Fibroblast of skin of right quadriceps (primary cell): ENCODE measurements around the gene FAM170B.

Experiments
- DNase-seq: peaks from one replicate; pipeline ENCODE4 v3.0.0-alpha.2; 2013

Gene FAM170B

DNA sequence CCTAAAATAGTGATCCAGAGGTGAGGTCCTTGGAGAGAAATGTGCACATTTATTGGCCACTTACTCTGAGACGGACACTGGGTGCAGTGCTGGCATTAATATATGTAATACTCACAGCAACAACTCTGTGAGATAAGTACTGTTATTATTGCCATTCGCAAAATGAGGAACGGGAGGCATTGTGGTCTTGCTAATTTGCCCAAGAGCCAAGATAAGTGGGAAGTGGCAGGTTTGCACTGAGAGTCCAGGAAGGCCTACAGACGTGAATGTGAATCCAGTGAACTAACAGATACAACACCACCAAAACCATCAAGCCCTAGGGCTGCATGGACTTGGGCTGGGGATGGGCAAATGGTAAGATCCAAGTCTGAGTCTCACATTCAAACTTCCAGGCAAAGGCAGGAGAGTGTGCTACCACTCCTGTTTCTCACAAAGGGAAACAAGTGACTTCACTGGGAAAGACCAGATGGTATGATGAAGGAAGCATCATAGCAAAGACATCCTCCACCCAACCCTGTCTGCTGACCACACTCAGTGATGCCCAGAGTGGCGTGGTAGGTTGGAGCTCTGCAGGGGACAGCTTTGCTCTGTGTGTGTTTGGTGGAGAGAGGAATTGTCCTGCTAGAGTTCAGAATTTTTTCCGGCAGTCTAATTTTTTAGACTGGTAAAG, 35.1 kb upstream of the FAM170B start:
- DNase-seq = no peak

DNA sequence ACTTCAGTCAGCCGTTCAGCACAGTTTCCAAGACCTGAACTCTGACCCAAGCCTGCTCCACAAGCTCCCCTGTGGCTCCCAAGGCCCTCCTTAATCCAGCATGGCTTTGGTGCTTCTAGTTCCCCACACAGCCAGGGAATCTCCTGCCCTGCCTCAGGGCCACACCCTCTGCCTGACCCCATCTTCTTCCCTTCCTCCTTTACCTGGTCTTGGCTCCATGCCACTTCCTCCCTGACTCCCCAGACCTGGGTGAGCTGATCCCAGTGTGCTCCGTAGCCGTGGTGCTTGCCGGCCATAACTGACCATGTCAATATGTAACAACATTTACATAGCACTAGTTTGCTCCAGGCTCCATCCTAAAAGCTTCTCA, 34.3 kb upstream of the FAM170B start:
- DNase-seq = no peak

DNA sequence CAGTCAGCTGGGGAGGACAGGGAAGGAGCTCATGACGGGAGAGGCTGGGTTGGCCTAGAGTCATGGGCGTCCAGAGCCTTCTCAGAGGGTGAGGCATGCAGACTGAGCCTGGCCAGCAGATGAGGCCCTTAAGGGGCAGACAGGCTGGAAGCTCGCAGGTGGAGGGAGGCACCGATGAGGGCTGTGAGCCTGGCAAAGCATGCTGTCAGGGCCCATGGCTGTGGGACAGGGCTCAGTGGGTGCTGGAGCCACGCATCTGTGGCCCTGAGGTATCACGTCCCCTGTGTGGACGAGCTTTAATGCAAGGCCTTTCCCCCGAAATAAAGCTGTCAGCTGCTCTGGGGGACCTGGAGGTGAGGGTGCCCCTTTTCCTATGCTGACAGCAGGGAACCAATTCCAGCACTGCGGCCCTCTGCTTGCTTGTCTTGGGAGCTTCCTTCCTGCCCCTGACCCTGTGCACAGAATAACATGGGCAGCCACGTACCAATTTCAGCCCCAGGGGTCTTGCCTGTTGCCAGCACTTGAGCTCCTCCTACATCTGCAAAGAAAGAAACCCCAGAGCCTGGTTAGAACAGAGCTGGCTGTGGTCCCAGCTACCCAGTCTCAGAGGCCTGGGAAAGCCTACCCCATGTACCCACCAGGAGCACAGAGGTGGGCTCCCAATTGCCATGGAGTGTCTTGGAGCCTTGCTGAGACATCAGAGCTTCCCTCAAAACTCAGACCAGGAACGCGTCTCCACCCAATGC, 33.8 kb upstream of the FAM170B start:
- DNase-seq = no peak

DNA sequence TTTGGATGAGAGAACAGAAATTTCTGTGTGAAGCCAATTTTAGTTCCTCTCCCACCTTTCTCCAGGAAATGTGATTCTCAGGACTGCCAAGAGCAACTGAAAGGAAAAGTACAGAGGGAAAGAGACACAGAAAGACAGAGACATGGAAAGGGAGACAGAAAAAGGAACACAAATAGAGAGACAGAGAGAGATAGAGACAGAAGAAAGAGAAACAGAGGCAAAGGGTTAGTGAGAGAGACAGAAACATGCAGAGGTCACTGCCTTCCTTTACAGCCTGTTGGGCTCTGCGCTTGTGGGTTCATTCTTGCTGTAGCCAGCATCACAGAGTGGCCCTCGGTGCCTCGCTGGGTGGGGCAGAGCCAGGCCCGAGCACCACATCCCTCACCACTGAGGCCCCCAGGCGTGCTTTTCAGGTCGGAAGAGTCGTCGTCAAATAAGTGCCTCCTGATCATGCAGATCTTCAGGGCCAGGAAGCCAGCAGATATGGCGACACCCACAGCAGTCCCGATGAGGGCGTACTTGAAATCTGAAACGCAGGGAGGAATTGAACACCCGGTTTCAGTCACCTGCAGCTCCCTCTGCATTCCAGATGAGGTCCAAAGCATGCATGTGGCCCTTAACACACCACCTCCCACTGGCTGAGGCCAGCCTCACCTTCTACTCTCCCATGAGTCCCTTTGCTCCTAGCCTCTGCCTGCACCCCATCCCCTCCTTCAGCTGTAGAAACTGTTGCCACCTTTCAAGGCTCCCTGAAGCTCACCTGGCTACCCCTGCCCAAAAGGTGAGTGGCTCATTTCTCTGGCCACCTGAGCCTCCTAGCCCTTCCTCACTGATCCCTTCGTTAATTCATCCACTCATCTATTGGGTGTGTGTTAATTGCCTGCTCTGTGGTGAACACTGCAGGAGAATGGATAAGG, 32.9 kb upstream of the FAM170B start:
- DNase-seq = no peak

DNA sequence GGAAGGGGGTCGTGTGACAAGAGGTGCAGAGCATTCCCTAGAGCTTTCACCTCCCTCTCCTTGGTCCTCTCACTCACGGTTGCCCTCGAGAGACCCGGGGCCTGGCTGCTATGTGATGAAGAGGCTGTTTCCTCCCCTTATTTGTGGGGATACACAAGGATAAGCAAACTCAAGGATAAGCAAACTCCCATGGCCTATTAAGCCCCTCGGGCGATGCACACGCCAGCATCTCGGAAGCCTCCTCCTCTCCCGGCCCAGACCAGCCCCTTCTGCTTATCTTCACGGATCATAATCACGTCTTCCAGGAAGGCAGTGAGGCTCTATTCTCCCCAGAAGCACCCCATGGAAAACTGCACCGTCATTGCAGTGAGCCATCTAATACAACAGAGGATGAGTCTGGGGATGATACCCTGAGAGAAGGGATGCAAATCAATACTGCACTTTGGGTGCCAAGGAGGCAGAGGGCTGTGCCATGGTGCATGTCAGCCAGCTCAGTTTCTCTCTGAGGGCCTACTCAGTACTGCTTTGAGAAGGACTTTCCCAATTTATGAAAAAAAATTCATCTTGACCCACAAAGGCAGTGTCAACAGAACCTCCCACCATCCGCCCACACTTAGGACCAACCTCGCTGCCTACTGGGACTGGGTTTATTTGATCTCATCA, 32.1 kb upstream of the FAM170B start:
- no peak for DNase-seq

DNA sequence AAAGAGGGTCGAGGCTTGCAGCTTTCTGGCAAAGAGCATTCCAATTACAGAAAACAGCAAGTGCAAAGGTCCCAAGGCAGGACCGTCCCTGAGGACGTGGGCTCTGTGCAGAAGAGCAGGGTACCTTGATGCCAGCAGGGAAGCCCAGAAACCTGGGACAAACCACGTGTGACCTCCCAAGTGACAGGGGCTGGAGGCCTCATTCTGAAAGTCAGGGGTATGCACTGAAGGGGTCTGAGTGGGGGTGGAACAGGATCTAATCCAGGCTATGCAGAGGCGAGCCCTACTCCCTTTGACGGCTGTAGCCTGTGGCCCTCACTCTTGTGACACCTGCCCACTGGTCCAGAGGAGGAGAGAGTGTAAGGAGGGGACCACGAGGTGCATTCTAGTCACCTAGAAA, 31.4 kb upstream of the FAM170B start:
- DNase-seq = no peak

DNA sequence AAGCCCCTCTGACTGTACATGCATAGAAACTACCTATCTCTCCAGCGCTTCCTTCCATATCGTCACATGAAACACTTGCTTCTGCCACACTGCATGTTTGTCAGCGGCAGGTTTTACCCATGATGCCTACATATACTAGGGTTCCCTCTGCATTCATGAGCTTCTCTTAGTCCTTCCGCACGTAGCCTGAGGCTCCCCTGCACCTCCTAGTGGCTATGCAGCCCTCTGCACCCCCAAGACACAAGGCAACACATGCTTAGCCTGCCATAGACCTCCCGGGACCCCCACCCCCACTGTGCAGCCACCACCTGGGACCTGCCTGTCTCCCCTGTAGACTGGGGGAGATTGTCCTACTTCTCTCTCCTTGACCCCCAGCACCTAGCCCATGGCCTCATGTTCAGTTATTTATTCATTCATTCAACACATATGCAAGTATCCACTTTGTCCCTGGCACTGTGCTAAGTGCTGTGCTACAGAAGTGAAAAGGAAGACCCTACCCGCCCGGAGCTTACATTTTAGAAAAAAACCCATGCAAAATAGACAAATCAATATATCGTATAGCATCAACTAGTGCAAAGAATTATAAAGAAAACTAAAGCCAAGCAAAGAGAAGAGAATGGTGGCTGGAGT, 30.9 kb upstream of the FAM170B start:
- DNase-seq = peak; percentile 37

DNA sequence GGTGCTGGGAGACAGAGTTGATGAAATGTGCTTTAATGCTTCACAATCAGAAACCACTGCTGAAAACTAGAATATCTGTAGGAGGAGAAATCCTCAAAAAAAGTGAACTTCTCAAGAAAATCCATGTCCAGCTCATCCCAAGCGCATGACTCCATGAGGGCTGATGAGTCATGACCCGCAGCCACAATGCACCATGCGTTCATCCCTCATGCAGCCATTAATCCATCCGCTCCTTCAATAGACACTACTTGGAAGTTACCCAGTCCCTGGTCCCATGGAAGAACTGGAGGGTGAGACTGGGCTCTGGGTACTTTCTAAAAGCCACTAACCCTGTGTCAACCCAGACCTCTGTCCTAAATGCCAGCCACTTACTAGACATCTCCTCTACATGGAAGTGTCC, 29.9 kb upstream of the FAM170B start:
- peak; percentile 63 for DNase-seq

DNA sequence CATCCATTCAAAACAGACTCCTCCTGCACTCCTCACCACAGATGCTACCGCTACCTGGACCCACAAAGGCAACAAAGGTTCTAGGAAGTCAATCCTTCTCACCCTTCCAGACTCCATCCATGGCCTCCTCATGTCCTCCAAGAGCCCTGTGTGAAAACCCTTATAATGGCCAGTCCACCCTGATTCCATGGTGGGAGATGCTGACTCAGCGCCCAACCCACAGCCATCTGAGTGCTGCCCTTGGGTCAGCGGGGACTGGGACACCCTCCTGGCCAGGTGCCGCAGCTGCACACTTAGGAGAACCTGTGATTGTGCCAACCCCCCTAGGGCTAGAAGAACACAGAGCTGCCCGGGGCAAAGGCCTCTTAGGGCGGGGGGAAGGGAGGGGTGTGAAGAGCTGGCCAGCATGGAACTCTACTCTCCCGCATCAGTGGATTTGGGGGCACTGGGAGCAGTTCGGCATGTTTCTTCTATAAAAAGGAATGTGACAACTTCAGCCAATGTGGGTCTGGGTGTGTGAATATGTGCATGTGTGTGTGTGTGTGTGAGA, 29.0 kb upstream of the FAM170B start:
- DNase-seq = no peak

DNA sequence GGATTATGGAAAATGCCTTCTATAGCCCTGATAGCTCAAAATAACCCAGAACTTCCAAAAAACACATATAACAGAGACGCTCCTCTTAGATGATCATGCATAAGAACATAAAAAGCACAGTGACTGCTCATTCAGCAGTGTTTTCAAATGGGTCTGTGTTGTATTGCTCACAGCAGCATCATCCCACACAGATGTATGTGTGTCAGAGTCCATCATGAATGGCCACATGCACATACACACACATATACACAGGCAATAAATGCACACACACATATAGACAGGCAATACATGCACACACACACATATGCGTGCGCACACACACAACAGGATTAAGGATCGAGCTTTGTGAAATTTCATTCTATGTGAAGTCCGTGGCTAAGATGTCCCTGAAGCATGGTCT, 28.2 kb upstream of the FAM170B start:
- DNase-seq = no peak

DNA sequence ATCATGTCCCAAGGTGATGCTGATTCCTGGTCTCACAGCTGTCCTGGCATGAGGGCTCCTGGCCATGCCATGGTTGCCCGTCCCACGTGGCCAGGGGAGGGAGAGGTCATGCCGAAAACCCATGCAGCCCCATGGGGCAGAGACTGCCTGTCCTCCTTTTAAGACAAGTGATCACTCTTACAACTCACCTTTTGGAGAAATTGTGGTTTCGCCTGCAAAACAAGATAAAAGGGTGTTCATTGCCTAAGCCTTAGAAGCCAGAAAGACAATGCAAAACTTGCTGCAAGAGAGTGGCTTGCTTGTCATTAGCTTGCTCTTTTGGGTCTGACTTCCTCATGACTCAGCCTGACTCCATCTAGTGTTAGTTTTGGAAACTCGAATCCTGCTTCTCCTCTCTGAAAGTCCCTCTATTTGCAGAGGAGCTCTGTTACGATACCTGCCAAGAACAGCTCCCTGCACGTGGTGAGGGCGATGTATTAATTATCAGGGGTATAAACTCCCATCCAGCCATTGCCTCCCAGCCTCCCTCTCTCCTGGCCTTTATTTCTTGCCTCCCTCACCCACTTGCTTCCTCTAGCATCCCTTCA, 27.7 kb upstream of the FAM170B start:
- DNase-seq = peak; percentile 66

DNA sequence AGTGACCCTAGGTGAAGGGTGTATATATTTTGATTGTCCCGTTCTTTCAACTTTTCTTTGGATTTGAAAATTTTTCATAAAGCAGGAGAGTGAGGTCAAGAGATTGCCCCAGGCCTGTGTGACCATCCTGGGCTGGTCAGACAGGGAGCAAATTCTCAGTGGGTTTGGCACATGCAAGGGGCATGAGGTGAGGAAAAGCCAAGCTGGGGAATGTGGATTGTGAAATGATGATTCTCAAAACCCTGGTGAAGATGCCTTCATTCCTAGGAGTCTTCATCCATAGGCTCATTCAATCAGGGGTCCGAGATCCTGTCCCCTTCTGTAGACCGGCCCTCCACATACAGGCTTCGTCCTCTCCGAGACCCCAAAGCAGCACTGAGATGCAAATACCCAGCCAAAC, 27.0 kb upstream of the FAM170B start:
- no peak for DNase-seq

DNA sequence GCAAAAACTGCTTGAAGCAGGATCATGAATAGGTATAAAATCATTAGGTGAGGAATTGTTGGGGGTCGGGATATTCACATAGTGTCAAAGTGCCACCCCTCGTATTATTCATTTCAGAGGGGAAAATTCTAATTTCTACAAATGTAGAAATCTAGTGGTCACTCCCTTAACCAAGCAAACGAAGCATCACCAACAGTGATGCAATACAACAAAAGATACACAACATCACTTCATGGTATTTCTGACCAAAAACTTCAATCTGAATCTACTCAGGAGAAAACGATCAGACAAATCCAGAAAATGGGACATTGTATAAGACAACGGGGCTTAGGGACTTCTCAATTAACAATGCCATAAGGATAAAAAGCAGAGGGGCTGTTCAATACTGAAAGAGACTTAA, 26.3 kb upstream of the FAM170B start:
- no peak for DNase-seq

DNA sequence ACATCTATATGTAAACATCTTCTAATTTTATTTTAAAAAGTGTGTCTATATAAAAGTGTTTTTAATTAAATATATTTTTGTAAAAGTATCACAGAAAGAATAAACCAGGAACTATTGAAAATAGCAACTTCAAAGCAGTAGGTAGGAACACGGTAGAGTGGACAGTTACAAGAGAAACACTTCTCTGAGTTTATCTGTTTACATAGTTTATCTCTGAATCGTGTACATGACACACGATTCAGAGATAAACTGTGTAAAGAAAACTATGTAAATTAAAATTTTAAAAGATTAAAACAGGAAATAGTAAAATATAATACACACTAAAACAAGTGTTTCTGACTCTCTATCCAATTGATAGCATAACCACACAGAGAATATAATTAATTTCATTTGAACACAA, 25.1 kb upstream of the FAM170B start:
- DNase-seq = no peak

DNA sequence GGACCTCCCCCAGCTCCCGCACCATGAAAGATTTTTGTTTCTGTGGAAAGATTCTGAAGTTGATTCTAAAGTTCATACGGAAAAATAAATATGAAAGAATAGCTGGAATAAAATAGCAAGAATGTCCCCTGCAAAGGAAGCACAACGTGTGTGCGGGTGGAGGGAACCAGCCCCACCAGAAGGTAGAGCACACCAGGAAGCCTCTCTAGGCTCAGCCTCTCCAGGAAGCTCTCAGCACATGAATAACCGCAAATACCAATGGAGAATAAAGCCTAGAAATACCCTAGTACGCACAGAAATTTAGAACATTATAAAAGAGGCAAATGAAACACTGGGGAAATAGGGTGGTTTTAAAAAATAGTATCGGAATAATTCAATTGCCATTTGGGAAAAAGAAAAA, 24.6 kb upstream of the FAM170B start:
- no peak for DNase-seq

DNA sequence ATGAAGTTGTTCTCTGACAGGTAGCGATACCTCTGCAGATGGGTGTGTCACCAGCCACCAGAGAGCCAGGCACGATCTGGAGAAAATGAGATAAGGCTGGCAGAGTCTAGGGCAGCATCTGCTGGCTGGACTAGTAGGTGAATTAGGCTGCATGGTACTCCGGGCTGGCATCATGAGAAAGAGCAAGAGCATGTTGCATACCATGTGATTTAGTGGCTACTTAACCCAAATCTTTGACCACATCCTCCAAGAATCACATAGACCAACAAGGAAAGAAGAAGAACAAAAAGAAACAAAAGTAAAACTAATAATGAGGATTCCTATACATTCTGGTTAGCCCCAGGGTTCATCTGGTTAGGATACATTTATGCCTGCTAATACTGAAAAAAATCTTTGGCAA, 23.4 kb upstream of the FAM170B start:
- no peak for DNase-seq

DNA sequence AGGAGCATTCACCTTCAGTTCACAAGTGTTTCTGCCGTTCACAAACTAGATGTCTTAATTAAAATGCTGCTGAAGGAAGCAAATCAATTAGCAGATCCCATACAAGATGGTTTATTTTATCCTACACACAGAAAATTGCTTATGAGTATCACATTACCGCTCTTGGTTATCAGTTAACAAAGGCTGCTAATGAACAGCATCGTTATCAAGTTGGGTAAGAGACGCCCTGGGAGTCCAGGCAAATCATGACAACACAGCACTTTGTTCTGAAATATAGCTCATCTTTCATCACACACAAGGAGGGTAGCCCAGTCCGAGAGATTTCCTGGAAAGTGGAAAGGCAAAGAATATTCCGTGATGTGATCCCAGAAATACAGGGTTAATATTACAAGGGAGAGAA, 20.8 kb upstream of the FAM170B start:
- DNase-seq = no peak

DNA sequence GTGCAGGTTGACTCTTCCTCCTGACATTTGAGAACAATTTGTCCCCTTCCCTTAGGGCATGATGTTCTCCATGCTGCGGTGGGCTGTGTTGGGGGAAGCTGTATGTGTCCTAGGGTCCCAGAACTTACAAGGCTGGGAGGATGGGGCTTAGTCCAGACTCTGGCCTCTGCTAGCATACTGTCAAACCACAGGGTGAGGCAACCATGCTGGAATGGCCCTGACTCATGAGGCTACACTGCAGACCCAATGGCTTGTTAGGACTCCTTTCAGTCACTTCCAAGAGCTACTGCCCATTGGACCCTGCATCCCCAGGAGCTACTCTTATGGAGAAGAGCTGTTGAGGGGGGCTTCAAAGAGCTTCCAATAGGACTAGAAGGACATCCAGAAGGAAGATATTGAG, 20.1 kb upstream of the FAM170B start:
- DNase-seq = peak; percentile 62

DNA sequence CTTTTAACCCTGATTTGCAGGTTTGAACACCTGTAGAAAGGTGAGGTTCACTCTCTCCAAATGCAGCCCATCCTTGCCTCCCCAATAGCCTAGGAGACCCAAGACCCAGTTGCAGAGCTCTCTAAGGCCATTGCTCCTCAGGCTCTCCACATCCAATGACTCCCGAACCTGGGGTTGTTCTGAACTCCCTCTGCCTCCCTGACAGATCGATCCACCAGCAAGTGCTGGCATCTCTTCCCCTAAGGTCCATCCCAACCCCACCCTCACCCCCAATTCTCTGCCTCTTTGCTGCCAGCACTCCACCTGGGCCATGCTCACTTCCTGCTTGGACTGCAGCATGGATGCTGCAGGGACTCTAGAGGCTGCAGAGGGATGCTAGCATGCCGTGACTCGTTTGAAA, 19.3 kb upstream of the FAM170B start:
- DNase-seq = no peak

DNA sequence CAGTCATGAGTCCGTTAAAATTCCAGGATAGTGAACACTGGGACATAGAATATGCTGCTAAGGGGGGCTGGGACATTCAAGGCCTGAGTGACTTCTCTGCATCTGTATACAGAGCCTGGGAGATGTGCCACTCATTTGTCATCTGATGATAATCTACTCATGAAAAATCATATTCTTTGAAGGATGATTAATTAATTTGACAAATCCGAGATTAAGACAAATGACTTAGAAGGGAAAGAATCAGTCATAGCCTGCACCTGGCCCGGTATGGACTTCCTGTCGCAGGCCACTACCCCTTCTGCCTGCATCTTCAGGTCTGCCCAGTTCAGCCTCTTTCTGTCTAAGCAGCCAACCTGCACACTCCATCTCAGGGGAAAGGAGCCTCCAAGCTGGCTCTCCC, 18.8 kb upstream of the FAM170B start:
- DNase-seq = no peak

DNA sequence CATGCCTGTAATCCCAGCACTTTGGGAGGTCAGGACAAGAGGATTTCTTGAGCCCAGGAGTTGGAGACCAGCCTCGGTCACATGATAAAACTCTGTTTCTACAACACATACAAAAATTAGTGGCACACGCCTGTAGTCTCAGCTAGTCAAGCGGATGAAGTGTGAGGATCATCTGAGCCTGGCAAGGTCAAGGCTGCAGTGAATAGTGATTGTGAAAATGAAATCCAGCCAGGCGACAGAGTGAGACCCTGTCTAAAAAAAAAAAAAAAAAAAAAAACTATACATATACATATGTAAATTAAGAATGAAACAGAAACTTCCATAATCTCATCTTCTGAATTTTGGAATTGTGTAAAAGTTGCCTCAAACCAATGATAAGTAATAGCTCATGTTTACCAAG, 18.2 kb upstream of the FAM170B start:
- DNase-seq = no peak

DNA sequence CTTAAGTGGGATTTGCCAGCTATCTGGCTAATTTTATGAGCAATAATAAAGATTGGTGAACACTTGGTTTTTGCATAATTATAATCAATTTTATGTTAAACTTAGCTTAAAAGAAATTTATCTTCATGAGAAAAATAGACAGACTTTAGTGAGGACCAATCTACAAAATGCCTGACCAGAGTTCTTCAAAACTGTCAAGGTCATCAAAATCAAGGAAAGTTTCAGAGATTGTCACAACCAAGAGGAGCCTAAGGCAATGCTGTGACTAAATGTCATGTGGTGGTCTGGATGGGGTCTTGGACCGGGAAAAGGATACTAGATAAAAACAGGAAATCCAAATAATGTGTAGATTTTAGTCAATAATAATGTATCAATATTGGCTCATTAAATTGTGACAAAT, 17.7 kb upstream of the FAM170B start:
- DNase-seq = no peak
